Stimulated activated CD8-positive, alpha-beta memory T cell treated with anti-CD3 and anti-CD28 coated beads, Interleukin-12 subunit alpha, Interleukin-12 subunit beta, amount 100 ng/mL, for 4 hours (primary cell): ENCODE measurements around the gene DDX27.

Experiments used
- DNase-seq: peaks from one replicate; pipeline ENCODE4 v3.0.0-alpha.2; 2020; ENCODE audit warnings: low read depth

Gene DDX27

DNA sequence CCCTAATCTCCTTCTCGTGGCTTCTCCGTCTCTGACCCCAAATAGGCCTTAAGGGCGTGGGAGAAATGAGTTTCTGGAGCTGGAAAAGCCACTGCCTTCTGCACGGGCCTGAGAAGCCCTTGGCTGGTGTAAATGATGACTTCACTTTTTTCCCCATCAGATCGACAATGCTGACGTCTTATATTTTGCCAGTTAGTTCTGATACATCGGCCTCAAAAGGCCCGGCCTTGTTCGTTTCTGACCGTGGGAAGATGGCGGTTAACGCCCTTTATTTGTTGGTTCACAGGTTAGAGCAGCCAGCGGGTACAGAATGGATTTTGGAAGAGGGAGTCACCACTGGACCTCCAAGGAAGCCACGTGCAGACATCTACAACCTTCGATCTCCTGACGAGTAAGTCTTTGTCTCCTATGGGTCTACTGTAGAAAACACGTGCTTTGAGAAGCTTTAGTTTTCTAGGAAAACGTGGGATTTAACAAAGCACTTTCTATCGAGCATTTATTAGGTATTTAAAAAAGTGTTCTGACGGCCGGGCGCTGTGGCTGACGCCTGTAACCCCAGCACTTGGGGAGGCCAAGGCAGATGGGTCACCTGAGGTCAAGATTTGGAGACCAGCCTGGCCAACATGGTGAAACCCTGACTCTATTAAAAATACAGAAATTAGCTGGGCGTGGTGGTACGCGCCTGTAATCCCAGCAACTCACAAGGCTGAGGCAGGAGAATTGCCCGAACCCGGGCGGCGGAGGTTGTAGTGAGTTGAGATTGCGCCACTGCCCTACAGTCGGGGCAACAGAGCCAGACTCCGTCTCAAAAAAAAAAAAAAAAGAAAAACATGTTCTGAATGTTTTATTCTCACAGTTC lies 59.8 kb downstream of the DDX27 start:
- DNase-seq = no peak

DNA sequence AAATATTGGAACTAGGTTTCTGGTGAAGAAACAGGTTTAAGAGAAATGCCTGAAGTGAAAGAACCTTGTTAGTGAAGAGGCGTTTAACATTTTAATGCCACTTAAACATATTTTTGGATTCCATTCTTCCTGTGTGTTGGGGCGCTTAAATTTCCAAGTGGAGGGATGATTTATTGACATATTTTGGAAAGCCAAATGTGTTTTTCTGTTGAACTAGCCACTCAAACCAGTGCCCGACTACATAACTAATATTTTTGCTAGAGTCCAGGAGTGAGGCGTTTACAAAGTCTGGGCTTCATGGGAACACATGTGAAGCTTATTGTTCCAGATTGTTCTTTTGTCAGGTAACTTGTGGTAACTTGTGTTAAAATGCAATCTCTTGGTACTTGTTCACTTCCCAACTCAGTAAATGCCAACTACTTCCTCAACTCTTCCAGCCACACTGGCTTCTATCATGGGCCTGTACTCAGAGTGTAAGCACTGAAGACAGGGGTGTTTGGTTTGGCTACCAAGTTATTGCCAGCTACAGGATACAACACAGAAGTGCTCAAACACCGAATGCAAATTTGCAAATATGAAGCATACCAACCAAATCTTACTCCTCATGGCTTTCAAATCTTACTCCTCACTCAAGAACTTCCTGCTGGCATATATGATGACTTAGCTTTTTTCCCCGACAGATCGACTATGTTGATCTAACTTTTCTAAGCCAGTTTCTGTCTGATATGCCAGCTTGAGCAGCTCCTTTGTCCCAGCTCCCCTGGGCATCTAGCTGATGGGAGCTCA lies 60.7 kb downstream of the DDX27 start:
- no peak for DNase-seq

DNA sequence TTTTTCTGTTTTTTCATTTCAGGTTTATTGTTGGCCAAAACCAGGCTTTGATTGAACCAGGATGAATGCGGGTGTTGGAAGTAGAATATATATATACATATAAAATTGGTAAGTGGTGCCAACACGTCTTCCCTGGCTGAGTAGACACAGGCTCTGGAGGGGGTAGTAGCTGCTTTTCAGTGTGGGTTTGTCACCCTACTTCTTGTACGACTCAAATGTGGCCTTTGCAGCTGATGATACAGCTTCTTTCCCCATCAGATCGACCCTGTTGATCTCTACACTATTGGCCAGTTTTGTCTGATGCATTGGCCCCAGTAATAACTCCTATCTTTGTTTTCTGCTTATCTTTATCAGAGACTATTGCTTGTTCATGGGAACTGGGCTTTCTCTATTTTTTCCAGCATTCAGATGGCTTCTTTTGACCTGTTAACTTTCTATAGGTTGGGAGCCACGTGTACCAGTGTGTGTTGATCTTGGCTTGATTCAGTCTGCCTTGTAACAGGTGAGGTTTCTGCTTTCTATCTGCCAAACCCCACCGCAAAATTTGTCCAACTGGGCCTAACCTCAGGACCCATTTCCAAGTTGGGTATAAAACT lies 61.3 kb downstream of the DDX27 start:
- no peak for DNase-seq

DNA sequence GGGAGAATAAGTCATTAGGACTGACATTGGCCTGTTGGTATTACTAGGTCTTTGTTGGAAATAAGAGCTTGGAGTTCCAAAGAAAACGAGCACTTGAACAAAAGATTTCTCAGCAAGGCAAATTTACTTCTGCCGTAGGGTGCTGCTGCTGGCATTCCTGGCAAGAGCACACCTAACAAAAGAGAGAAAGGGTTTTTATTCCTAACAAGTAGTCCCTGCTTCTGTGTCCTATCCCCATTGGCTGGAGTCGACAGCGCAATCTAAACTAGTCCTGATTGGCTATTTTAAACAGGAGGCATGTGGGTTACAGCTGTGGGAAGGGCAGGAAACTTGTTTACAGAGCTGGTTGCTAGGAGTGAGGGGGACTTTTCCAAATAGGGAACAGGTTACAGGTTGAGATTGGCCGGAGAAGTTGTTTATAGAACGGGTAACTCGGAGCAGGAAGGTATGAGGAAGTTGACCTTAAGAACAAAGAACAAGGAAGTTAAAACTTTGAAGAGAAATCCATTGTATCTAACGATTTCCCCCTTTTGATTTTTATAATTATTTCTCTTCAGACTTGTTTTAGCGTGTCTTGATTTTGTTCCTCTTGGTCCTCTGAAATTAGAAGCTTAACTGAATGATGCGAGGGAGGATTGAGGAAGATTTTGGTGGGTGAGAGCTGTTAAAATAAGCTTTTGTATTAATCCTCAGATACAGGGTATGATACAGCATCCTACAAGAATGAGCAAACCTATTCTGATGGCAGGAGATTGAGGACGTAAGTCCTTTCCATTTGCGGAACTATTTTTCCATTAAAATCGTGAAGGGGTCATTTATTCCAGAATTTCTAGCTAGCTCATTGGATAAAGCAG lies 62.1 kb downstream of the DDX27 start:
- no peak for DNase-seq

DNA sequence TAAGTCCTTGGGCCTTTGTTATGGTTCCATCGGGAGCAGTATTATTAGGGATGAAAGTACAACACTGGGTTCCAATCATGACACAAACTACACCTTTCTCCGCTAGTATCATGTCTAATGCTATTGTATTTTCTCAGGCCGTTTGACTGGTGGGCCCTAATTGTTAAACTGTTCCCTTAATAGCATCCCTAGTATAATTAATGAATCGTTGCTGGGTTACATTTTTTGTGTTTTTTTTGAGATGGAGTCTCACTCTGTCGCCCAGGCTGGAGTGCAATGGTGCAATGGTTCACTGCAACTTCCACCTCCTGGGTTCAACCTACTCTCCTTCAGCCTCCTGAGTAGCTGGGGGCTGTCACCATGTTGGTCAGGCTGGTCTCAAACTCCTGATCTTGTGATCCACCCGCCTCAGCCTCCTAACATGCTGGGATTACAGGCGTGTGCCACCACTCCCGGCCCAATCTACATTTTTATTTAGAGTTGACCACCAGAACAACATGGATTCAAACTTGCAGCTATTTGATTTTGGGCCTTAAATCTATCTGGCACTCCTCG lies 62.8 kb downstream of the DDX27 start:
- DNase-seq = no peak

DNA sequence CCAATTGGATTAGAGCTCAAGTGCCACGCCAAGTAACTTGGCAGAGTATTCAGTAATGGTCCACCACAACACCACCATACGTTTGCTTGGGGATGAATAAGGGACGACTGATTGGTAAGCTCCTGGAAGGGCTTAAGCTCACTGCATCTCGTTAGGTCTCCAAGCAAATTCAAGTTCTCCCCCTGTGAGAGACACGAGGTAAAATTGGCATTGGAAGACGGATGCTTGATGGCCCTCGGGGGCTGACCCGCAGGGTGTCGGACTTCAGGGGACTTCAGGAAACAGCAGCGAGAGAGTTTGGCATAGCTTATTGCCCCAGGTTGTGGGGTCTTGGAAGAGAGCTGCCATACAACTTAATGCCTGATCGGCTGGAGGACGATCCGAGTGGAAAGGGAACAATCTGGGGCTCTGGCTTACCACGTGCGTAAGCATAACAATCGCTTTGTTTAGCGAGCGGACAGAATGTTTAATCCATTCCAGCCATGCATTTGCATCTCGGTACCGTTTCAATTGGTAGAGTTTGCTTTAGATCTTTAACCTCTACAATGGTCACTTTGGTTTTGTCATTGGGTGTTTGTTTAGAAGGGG lies 63.5 kb downstream of the DDX27 start:
- DNase-seq = no peak

DNA sequence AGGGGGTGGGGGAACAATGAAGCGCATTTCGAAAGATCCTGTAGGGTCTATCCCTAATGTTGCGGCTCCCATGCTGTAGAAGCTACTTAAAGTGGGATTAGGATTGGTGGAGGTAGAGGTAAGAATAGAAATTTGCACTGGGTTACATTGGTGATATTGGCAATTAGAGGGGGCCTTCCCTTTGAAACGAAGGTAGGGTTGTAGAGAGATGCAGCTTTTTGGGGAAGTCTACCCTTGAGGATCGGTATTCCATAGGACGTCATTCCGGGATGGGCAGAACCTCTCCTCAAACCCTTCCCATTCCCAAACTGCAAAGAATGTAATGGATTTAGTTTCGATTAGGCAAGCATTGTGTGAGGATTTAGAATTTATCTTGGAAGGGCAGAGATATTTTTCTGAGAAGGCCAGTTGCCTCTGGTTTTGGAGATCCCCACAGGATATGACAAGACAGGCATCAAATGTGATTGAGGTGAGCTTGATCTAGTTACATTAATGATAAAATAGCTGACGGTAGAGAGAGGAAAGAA lies 64.0 kb downstream of the DDX27 start:
- no peak for DNase-seq

DNA sequence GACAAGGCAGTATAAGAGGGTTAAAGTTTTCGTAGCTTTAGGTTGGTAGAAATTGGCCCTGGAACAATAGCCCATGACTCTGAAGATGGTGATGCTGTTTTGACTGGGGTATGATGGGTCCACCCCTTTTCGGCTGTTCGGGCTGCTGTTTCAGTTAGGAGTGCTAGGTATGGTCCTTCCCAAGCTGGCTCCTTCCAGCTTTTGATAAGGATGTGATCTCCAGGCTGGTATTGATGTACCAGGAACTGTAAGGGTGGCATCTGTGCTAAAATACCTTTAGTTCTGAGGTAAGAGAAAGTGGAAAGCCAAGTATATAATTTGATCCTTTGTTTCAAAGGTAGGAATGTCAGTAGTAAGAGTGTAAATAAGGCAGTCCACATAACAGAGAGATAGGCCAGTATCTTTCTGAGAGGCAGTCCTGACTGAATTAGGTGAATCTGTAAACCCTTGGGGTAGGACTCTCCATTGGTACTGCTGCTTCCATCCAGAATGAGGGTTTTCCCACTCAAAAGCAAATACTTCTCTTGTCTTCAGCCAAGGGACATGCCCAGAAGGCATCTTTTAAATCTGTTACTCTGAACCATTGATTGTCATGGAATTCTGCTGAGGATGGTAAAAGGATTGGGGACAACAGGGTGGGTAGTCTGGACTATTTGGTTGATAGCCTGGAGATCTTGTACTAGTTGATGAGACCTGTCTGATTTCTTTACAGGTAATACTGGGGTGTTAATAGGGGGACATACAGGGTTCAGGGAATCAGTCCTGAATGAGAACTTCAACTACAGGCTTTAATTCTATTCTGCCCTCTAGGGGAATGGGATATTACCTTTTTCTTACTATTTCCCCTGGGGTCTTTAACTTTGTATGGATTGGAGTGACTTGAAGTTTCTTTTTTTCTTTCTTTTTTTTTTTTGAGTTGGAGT lies 64.7 kb downstream of the DDX27 start:
- no peak for DNase-seq

DNA sequence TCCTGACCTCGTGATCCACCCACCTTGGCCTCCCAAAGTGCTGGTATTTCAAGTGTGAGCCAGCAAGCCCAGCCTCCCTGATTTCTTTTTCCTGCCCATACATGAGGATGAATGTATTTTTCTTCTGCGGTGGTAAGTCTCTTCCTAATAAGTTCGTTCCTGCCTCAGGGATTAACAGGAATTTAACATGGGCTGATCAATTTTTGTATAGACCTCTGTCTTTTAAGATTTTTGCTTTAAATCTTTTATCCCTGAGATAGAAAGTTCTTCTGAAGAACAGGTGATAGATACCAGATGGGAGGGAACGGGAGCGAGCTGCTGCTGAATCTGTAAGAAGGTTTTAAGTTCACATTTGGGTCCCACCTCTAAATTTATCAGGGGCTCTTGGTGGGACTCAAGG lies 65.6 kb downstream of the DDX27 start:
- DNase-seq = no peak

DNA sequence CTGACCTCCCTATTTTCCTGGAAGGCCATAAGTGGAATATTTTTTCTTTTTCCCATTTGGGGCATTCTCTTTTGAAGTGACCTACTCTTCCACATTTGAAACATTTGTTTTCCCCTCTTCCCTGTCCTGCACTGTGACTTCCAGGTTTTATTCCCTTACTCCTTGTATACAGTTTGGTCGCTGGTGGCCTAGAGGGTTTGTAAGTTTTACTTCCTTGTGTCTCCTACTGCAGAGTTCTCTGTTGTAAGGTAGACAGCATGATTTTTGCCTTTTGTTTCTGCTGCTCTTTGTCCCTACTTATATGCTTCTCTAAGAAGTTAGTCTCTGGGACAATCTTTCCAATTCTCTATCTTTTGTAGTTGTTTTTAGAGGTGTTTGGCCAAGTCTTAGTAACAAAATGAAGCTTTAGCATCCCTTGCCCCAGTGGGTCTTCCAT lies 66.0 kb downstream of the DDX27 start:
- DNase-seq = no peak

DNA sequence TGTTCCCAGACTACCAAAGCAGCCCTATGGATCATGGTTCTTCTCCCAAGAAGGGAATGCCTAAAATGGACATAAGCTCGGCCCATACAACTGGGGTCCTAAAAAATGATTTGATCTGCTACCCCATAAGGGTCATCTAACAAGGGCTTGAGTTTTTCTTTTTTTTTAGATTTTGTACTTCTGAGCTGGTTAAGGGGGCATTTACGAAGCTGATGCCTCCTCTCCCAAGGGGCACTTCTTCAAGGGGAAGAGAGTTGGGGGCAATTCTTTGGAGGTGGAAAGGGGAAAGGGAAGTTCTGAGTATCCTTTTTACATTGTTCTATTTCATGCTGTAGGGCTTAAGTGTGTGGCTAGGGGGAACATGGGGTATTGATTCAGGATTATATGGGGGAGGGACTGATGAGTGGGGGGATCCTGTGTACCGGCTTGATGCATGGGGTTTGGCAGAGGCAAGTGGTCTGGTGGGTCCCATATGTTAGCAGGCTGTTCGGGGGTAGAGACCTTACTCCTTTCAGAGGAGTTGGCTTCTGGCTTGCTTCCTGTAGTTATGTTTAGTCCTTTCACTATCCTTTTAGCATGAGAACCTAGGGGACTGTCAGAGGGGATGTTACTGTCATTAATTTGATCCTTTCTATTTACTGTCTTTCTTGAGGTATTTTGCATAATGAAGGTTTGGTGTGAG lies 66.7 kb downstream of the DDX27 start:
- DNase-seq = no peak

DNA sequence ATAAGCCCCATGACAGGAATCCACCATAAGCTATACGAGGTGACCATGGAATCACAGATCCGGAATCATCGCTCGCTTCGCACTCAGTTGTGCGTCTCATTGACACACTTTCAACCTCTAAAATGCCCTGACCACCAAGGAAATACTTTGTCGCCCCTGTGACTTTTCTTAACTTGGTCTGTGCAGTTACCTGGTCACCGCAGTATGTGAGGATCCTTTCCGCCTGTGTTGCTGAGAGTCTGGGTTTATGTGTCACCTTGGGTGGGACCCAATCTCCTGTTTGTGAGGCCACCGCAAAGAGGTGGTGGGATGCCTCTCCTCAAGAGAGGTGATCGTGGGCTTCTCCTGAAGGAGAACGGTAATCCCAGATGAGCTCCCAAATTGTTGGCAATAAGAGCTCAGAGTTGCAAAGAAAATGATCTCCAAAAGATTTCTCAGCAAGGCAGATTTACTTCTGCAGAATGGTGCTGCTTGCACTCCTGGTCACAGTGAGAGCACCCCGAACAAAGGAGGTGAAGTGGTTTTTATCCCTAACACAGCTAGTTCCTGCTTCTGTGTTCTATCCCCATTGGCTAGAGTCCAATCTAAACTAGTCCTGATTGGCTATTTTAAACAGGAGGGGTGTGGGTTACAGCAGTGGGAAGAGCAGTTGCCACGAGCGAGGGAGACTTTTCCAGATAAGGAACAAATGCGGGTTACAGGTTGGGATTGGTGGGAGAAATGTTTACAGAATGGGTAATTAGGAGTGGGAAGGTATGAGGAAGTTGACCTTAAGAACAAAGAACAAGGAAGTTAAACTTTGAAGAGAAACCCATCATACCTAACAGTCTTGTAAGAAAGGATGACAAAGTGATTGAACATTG lies 67.7 kb downstream of the DDX27 start:
- no peak for DNase-seq

DNA sequence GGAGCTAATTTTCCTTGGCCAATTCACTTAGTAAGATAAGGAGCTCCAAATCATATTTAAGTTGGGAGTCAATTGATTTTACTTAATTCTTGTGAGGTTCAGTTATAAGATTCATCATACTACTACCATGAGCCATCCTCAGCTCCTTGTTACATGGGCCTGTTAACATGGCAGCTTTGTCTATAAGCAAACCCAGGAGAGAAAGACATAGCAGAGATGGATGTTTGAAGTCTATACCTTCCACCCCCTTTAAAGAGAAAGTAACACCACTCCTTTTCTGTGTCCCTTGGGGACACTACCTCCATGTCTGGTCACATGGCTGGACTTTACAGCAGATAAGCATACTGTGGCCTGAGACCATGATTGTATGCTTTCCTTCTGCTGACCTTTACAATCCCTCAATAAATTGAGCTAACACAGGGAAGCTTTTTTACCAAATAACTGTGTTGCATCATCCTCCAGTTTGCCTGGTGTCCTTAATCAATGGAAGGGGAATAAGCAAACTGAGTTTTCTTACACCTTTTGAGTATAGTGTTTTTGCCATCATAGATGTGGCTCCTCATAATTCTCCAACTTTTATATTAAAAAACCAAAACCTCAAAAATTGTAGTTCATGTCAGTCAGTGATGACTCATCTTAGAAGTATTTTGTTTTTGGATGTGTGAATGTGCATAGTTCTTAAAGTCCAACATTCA lies 68.5 kb downstream of the DDX27 start:
- DNase-seq = no peak

DNA sequence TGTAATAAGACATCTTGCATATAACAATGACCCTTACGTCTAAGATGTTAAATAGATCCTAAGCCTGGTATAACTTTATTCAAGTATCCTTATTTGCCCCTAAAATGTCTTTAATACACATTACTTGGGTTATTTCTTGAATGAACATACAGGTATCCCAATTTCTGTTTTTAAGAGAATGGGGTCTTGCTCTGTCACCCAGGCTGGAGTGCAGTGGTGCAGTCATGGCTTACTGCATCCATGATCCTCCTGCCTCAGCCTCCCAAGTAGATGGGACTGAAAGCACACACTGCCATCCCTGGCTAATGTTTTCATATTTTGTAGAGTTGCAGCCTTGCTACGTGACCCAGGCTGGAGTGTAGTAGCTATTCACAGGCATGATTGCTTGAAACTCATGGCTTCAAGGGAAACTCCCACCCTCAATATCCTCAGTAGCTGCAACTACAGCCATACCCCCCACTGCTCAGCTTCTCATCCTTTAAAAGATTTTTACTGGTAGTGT lies 69.1 kb downstream of the DDX27 start:
- DNase-seq = no peak

DNA sequence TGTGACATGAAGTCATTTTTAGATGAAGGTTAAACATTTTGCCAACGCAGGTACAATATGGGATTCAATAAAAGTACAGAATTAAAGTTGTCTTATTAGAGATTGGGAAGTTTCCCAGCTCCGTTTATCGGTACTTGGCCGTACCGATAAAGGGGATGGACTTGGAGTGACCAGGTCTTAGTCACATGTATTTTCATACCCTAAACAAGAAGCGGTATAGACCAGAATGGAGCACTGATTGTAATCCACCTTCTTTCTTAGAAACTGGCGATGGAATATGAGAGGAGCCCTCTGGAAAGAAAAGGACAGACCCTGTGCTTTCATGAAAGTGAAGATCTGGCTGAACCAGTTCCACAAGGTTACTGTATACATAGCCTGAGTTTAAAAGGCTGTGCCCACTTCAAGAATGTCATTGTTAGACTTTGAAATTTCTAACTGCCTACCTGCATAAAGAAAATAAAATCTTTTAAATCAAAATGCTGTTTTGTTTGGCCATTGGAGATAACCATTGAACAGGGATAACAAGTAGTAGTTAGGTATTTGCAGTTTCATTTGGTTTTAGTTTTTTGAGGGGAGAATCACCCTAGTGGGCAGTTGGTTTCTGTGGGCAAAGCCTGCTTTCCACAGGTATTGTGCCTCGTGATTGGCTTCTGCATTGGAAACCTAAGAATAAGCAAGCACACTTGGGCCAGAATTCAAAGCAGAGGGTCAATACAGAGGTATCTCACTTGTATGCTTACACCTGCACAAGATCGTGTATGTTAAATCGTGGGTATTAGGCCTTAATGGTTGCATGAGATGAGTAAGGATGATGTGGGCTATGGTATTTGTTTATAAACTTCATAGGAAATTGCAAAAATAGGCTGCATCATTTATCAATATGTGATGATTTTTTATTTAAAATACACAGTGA lies 69.8 kb downstream of the DDX27 start:
- no peak for DNase-seq

DNA sequence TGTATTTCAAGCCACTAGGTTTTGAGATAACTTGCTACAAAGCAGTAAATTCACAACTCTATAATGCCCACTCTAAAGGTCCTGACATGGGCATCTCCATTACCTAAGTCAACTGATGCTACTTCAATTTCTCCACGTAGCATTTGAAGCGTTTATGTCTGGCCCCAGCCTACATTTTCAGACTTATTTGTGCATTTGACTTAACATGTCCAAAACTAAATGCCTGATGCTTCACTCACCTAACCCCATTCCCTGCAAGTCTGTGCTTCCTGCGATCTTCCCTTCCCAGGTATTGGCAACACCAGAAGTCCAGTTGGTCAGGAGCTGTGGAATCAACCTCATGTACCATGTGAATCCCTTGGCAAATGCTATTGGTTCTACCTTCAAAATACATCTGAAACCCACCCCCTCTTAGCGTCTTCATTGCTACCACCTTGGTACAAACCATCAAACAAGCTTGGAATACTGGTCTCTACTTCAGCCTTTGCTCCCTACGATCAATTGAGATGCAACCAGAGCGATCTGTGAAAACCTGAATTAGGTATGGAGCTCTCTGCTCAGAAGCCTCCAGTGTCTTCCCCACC lies 71.5 kb downstream of the DDX27 start:
- no peak for DNase-seq
